ENCODE results near the gene PNCK.

DNA sequence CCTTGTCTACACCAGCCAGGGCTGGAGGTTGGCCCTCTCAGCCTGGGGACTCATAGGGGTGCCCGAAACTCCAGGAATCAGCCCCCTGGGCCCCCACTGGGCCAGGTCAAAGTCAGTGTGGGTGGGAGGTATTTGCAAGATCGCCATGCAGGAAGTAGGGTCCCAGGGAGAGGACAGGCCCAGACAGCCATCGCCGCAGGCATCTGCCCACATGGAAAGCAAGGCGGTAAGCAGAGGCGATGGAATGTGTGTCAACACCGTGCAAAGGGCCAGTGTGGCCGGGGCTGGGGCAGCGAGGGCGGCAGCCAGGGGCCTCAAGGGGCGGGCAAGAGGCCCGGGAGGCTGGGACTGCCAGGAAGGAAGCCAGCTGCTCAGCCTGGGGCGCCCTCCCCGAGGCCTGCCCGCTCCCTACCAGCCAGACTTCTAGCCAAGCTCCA lies 45.9 kb downstream of the PNCK start:
- TF ChIP-seq, protein P1, sequence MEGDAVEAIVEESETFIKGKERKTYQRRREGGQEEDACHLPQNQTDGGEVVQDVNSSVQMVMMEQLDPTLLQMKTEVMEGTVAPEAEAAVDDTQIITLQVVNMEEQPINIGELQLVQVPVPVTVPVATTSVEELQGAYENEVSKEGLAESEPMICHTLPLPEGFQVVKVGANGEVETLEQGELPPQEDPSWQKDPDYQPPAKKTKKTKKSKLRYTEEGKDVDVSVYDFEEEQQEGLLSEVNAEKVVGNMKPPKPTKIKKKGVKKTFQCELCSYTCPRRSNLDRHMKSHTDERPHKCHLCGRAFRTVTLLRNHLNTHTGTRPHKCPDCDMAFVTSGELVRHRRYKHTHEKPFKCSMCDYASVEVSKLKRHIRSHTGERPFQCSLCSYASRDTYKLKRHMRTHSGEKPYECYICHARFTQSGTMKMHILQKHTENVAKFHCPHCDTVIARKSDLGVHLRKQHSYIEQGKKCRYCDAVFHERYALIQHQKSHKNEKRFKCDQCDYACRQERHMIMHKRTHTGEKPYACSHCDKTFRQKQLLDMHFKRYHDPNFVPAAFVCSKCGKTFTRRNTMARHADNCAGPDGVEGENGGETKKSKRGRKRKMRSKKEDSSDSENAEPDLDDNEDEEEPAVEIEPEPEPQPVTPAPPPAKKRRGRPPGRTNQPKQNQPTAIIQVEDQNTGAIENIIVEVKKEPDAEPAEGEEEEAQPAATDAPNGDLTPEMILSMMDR (conservative IDR thresholded peaks at IDR 0.05 in 1 of 2, IDR thresholded peaks at IDR 0.05 in 1 of 2; ENCODE audit: low read depth in 1 of 2, low read length in 2 of 2), result no peak
- no peak for TF ChIP-seq EZH2 (IDR thresholded peaks at IDR 0.05; ENCODE audit: low read length, missing control alignments)
